Activated CD8-positive, alpha-beta T cell treated with anti-CD3 and anti-CD28 coated beads for 36 hours (primary cell): ENCODE measurements around the gene CCNA2. TPM values are rescaled to one million over a fixed set of nuclear protein-coding genes. Genes with fewer than 3 reads are reported as not detected.
A peak's percentile ranks its signal among the peaks of the same experiment; 100 is the strongest.

Source experiments
- ATAC-seq: fragments of 200-7000 bp; cut with Tn5 transposase; one replicate; pipeline ENCODE4 v1.10.0; 2021; ENCODE audit warnings: mild to moderate bottlenecking, moderate library complexity
- CTCF ChIA-PET: fragments of 350-600 bp; sonication (Branson Sonifier 250); formaldehyde crosslinking; loops from one replicate; lab custom pipeline; 2021; ENCODE audit warnings: antibody characterized with exemption; lab: Charles Lee
- POLR2A ChIA-PET: fragments of 350-600 bp; sonication (Branson Sonifier 250); formaldehyde crosslinking; loops from one replicate; lab custom pipeline; 2021; ENCODE audit warnings: antibody characterized with exemption; lab: Charles Lee
- DNase-seq: peaks from one replicate; pipeline ENCODE4 v3.0.0-alpha.2; 2020
- H3K27ac Mint-ChIP-seq: one replicate; pipeline ENCODE4 v1.8.0; 2021; ENCODE audit warnings: mild to moderate bottlenecking, mixed read lengths
- H3K27me3 Mint-ChIP-seq: one replicate; pipeline ENCODE4 v1.8.0; 2021; ENCODE audit warnings: mixed read lengths
- H3K36me3 Mint-ChIP-seq: one replicate; pipeline ENCODE4 v1.8.0; 2021; ENCODE audit warnings: low read depth, mixed read lengths
- H3K4me1 Mint-ChIP-seq: one replicate; pipeline ENCODE4 v1.8.0; 2021; ENCODE audit warnings: low read depth, mixed read lengths
- H3K4me3 Mint-ChIP-seq: one replicate; pipeline ENCODE4 v1.8.0; 2021; ENCODE audit warnings: mild to moderate bottlenecking, moderate library complexity, mixed read lengths
- H3K9me3 Mint-ChIP-seq: one replicate; pipeline ENCODE4 v1.8.0; 2021; ENCODE audit warnings: mixed read lengths
- intact Hi-C: fragments of 100-400 bp; cut with micrococcal nuclease; formaldehyde crosslinking; loops from one replicate; pipeline ENCODE4 v1.10.0; 2022
- total RNA-seq, 2 experiments: library from RNA; stranded (reverse); gene quantifications; one replicate each; pipeline ENCODE4 v1.2.3, GENCODE V29; 2021
- TF ChIP-seq, protein P1 (sequence below): fragments of 200-600 bp; IDR thresholded peaks from one replicate; pipeline ENCODE4 v1.8.0; 2022; ENCODE audit warnings: antibody characterized with exemption, mild to moderate bottlenecking

Gene CCNA2
- total RNA-seq, 2 experiments from 2014 or later, result 102 to 105 TPM

DNA sequence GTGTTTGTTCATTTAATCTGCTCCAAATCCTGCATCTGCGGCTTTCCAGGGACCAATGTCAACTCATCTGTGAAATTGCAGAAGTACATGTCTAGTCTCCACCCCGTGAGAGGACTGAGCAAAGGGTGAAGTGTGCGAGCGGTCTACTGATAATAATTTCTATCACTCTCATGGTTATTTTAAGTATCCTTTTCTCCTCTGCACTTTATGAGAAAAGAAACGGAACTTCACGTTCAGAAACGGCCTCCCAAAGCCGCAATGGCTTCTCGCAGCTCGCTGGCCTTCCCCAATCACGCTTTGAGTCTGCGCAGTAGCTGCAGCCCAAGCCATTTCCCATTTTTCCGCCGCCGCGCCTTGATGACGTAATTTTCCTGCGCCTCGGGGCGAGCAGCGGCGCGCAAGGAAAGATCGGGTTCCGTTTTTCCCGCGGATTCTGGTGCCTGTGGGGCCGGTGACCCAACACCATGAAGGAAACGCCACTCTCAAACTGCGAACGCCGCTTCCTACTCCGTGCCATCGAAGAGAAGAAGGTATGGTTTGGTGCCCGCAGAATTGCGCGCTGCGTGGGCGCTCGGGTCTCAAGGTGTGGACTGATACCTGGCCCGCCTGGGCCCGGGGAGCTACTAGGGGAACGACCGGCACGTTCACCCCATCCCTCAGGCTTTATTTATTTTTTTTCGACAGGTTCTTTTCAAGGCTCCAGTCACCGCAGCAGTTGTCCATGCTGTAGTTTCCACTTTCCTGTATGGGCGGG, 22.5 kb downstream of the CCNA2 start, which contains the start of gene EXOSC9:
EXOSC9 (plus strand) TSS at position 363 of the 754 bp plus-strand sequence; CDS start at position 465, 102 bp downstream.
- TF ChIP-seq, protein P1, sequence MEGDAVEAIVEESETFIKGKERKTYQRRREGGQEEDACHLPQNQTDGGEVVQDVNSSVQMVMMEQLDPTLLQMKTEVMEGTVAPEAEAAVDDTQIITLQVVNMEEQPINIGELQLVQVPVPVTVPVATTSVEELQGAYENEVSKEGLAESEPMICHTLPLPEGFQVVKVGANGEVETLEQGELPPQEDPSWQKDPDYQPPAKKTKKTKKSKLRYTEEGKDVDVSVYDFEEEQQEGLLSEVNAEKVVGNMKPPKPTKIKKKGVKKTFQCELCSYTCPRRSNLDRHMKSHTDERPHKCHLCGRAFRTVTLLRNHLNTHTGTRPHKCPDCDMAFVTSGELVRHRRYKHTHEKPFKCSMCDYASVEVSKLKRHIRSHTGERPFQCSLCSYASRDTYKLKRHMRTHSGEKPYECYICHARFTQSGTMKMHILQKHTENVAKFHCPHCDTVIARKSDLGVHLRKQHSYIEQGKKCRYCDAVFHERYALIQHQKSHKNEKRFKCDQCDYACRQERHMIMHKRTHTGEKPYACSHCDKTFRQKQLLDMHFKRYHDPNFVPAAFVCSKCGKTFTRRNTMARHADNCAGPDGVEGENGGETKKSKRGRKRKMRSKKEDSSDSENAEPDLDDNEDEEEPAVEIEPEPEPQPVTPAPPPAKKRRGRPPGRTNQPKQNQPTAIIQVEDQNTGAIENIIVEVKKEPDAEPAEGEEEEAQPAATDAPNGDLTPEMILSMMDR, result no peak
- Mint-ChIP-seq H3K36me3 (peaks cover 26% of the 10 kb centered on the region), H3K4me3 (peak within 1 kb of the TSS; percentile 82), H3K4me1 (peaks cover 44% of the 10 kb centered on the region), H3K9me3 (no peaks in the 10 kb centered on the region), H3K27me3 (no peaks in the 10 kb centered on the region), H3K27ac (peak within 1 kb of the TSS; percentile 96)
- peak; percentile 90 for DNase-seq
- intact Hi-C loops, result loop anchor here (5.0 kb wide), 1 partner anchor 94 kb away; no protein-coding TSS in a partner anchor
- POLR2A ChIA-PET, result interaction anchor here (1.0 to 1.9 kb wide), 4 partner anchors 11 to 23 kb away, joined by 4 to 8 read pairs (median 6); partner anchors contain the start of gene CCNA2
- ATAC-seq, result peak; percentile 86
- CTCF ChIA-PET, result interaction anchor here (1.3 to 1.6 kb wide), 4 partner anchors 11 to 69 kb away, joined by 3 to 7 read pairs (median 4); partner anchors contain the start of gene BBS7

DNA sequence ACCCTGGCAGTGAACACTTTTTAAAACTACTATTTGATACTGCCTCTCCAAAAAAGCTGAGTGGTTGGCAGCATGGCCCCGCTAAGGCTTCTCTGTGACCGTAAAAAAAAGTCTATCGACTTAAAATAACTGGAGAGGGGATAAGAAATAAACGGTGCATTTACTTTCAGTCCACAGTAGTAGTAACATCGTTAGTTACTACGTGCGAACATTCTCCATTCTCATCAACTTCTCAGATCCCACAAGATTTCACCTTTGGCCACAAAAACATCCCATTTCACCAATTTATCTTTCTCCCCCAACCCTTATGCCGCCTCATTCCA, 23.1 kb downstream of the CCNA2 start:
- intact Hi-C loops, result loop anchor here (5.0 kb wide), 1 partner anchor 93 kb away; no protein-coding TSS in a partner anchor
- no peak for DNase-seq
- Mint-ChIP-seq H3K27ac (peak overlapping the region; percentile 96), H3K36me3 (peaks cover 26% of the 10 kb centered on the region), H3K4me3 (peak overlapping the region; percentile 82), H3K27me3 (no peaks in the 10 kb centered on the region), H3K9me3 (no peaks in the 10 kb centered on the region), H3K4me1 (peaks cover 48% of the 10 kb centered on the region)
- ATAC-seq, result peak; percentile 13
- TF ChIP-seq, protein P1, result no peak
- ChIA-PET CTCF (interaction anchor here (1.3 to 1.6 kb wide), 4 partner anchors 11 to 69 kb away, joined by 3 to 7 read pairs (median 4); partner anchors contain the start of gene BBS7), POLR2A (interaction anchor here (1.6 to 1.9 kb wide), 2 partner anchors 13 to 23 kb away, joined by 3 to 8 read pairs; partner anchors contain the start of gene CCNA2)

DNA sequence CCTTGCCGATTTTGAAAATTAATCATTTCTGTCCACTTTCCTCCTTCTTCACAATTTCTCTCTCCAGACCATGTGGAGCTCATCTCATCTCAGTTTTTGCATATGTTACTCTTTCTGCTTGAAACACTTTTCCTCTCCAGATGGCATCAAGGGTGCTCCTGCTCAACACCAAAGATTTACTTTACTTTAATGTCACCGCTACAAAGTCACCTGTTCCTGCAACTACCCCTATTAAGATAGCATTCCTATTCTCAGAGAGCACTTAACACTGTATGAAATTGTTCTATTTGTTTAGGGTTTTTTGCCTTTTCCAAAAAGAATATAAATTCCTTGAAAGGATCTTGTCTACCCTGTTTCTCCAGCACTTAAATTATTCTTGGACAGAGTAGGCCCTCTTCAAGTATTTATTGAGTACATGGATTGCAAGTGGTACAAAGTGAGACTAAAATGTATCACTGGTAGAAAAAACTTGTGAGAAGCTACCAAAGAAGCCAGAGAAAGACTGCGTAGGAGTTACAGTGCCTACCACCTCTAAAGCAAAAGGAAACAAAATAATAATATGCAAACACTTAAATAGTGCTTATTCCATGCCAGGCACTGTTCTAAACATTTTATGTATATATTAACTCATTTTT, 23.7 kb downstream of the CCNA2 start:
- CTCF ChIA-PET, result interaction anchor here (1.5 to 1.6 kb wide), 2 partner anchors 24 to 70 kb away, joined by 3 to 4 read pairs; partner anchors contain the start of gene BBS7
- POLR2A ChIA-PET, result interaction anchor here (0.9 to 1.9 kb wide), 3 partner anchors 13 to 24 kb away, joined by 3 to 8 read pairs (median 4); partner anchors contain the start of gene CCNA2
- H3K9me3 Mint-ChIP-seq, result no peaks in the 10 kb centered on the region
- peaks cover 20% of the 10 kb centered on the region for H3K36me3 Mint-ChIP-seq
- no peaks in the 10 kb centered on the region for H3K27me3 Mint-ChIP-seq
- H3K4me3 Mint-ChIP-seq, result peak overlapping the region; percentile 82
- intact Hi-C loops, result loop anchor here (5.0 kb wide), 1 partner anchor 93 kb away; no protein-coding TSS in a partner anchor
- peak overlapping the region; percentile 96 for H3K27ac Mint-ChIP-seq
- TF ChIP-seq, protein P1, result no peak
- peaks cover 47% of the 10 kb centered on the region for H3K4me1 Mint-ChIP-seq
- ATAC-seq, result no peak
- DNase-seq, result no peak

DNA sequence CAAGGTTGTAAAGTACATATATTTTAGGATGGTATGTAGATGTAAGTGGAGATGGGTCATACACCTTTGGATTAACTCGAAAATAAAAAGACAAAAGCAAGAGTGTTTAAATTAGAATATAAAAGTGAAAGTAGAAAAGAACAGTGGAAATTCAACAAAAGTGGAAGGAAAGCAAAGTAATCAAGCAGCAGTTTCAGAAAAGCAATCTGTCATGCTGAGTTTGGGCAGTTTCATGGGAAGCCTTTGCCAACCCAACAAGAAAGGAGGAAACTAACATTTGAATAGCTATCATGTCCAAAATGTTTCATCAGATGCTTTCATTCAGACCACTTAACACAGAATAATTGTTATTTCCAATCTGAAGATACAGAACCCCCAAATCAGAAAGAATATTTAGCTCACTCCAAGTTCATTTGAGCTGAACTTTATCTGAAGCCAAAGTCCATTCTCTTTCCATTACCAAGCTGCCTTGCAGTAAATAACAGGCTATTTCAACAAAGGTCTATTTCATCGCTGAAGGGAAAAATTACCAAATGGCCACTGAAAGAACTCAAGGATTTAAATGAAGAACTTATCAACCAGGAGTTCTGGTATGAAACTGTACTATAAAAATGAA, 24.4 kb downstream of the CCNA2 start:
- TF ChIP-seq, protein P1, result no peak
- H3K27me3 Mint-ChIP-seq, result peaks cover 6% of the 10 kb centered on the region
- ATAC-seq (no peak), DNase-seq (no peak)
- no peaks in the 10 kb centered on the region for H3K9me3 Mint-ChIP-seq
- peaks cover 42% of the 10 kb centered on the region for H3K4me1 Mint-ChIP-seq
- intact Hi-C loops, result no loop called here
- peak overlapping the region; percentile 96 for H3K27ac Mint-ChIP-seq
- ChIA-PET POLR2A (interaction anchor here (0.9 to 1.6 kb wide), 2 partner anchors 14 to 16 kb away, joined by 3 to 4 read pairs; no protein-coding TSS in a partner anchor), CTCF (no interaction called here)
- H3K4me3 Mint-ChIP-seq, result peak overlapping the region; percentile 82
- peaks cover 15% of the 10 kb centered on the region for H3K36me3 Mint-ChIP-seq
